IPS-15b (cell line): ENCODE data around the gene SNX30.

Source experiments
- H3K27me3 ChIP-seq: one replicate; pipeline ENCODE4 v1.6.1; 2013; ENCODE audit warnings: low read length; ENCODE audit not compliant: control insufficient read depth, insufficient read depth
- H3K36me3 ChIP-seq: one replicate; pipeline ENCODE4 v1.6.1; 2013; ENCODE audit warnings: low read length; ENCODE audit not compliant: control insufficient read depth, insufficient read depth
- H3K4me1 ChIP-seq: one replicate; pipeline ENCODE4 v1.6.1; 2013; ENCODE audit warnings: mild to moderate bottlenecking, low read length; ENCODE audit not compliant: control insufficient read depth, insufficient read depth
- H3K4me3 ChIP-seq: one replicate; pipeline ENCODE4 v1.5.1; 2013; ENCODE audit warnings: low read depth, low read length
- H3K9ac ChIP-seq: one replicate; pipeline ENCODE4 v1.6.1; 2013; ENCODE audit warnings: low read depth, mild to moderate bottlenecking, low read length
- H3K9me3 ChIP-seq: one replicate; pipeline ENCODE4 v1.6.1; 2013; ENCODE audit warnings: mild to moderate bottlenecking, low read length; ENCODE audit not compliant: control insufficient read depth, insufficient read depth

The SNX30 gene

DNA sequence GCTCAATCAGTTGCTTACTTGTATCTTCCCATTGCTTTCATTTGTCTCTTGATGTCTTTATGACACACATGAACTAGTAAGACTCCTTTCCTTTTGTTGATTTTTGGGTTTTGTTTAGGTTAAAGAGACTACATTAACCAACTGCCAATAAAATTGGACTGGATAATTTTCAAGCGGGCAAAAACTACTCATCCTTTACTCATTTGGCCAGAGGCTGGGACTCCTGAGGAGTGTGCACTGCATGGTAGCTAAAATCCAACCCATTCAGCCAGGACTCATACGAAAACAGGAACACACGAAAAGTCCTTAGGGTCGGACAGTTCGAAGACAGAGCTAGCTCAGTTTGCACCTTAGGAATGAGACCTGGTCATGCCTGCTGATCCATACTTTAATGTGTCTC, 134.2 kb downstream of the SNX30 start:
- Histone ChIP-seq H3K4me1 (no peaks in the 10 kb centered on the region), H3K4me3 (no peak overlapping the region), H3K36me3 (no peaks in the 10 kb centered on the region), H3K9me3 (no peaks in the 10 kb centered on the region), H3K27me3 (peaks cover 7% of the 10 kb centered on the region), H3K9ac (no peak overlapping the region)

DNA sequence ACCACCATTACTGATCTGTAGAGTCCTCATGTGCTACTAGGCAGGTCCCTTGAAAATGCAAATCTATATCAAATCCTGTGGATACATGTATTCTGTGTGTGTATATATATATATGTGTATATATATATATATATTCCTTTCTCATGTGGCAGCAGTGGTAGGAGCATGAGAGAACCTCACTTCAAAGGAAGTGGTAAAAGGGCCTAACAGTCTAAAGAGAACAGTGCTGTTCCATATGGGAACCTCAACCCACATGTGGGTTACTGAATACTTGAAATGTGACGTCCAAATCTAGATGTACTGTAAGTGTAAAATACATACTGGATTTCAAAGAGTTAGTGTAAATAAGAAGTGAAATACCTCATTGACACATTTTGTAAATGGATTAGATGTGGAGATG, 134.8 kb downstream of the SNX30 start:
- Histone ChIP-seq H3K27me3 (peaks cover 13% of the 10 kb centered on the region), H3K9me3 (no peaks in the 10 kb centered on the region), H3K36me3 (no peaks in the 10 kb centered on the region), H3K4me3 (no peak overlapping the region), H3K9ac (no peak overlapping the region), H3K4me1 (no peaks in the 10 kb centered on the region)

DNA sequence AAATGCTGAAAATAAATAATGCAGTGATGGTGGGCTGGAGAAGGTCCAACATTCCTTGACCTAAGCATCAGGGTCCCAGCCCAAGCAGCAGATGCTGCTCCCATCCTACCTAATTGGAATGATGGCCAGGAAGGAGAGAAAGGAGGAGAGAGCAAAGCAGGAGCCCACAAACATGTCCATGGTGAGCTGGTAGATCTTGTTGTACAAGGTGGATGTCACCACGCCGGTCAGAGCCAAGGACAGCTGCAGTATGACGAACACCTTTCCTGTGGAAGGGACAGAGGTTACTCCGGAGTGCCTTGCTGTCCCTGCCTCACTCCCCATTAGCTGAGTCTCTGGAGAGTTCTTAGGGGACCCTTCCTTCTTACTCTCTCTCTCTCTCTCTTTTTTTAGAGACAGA, 135.8 kb downstream of the SNX30 start:
- H3K4me3 ChIP-seq, result no peak overlapping the region
- no peaks in the 10 kb centered on the region for H3K9me3 ChIP-seq
- H3K27me3 ChIP-seq, result peaks cover 23% of the 10 kb centered on the region
- no peaks in the 10 kb centered on the region for H3K36me3 ChIP-seq
- no peak overlapping the region for H3K9ac ChIP-seq
- H3K4me1 ChIP-seq, result no peaks in the 10 kb centered on the region

DNA sequence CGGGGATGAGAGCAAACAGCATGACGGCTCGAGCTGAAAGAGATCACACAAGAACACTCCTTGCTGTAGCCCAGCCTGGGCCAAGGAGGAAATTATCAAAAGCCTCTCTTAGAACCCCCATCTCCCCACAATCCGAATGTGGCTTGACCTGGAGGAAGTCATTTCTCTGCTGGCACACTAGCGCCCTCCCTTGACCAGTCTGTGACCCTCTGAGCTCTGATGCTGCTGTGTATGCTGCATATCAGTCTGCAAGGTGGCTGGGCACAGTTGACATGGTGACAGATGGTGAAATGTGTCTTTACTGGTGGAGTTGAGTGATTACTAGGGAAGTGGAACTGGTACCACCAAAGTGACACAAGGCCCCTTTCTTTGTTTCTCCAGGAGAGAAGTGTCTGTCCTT, 136.8 kb downstream of the SNX30 start:
- Histone ChIP-seq H3K36me3 (no peaks in the 10 kb centered on the region), H3K9ac (no peak overlapping the region), H3K4me1 (no peaks in the 10 kb centered on the region), H3K27me3 (peaks cover 33% of the 10 kb centered on the region), H3K9me3 (no peaks in the 10 kb centered on the region), H3K4me3 (no peak overlapping the region)

DNA sequence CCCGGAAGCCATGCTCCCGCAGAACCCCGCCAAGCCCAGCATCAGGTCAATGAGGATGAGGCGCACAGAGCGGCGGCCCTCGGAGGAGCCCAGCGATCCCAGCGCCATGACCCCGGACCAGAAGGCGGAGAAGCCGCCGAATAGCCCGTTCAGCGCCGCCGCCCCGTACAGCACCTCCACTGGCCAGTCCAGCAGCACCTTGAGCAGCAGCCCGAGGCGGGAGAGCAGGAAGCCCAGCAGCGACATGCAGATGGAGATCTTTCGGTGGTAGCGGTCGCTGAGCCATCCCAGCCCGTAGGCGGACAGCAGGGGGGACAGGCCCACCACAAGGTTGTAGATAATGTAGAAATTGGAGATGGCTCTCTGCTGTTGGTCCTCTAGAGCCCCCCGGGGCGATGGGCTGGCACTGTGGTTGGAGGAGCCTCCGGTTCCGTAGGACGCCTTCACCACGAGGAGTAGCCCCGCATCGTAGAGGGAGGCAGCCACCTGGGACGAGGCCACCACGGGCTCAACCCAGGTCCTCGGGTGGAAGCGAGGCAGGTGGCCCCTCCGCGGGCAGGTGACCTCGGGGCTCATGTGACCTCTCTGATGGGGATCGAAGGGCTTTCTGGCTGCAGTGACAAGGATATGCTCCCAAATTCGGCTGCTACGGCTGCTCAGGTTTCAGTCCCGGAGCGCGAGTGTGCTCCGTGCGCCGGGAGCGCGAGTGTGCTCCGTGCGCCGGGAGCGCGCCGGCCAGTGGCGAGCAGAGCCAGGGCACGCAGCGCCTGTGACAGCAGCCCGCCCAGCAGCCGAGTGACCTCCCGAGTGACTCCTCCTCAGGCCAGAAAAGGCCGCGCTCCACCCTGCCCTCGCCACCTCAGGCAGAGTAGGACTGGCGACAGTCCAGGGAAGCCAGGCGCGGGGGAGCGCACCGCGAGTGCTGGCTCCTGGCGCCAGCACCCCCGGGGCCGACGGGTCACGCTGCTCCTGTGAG, 139.8 kb downstream of the SNX30 start, which contains the start of gene SLC46A2:
TSS of gene SLC46A2 (minus strand) at position 771 of the 976 bp plus-strand sequence. CDS start at position 576, 195 bp downstream.
- Histone ChIP-seq H3K36me3 (no peaks in the 10 kb centered on the region), H3K27me3 (peaks cover 39% of the 10 kb centered on the region), H3K9ac (no peak within 1 kb of the TSS), H3K9me3 (no peaks in the 10 kb centered on the region), H3K4me3 (peak within 1 kb of the TSS; percentile 73), H3K4me1 (no peaks in the 10 kb centered on the region)

DNA sequence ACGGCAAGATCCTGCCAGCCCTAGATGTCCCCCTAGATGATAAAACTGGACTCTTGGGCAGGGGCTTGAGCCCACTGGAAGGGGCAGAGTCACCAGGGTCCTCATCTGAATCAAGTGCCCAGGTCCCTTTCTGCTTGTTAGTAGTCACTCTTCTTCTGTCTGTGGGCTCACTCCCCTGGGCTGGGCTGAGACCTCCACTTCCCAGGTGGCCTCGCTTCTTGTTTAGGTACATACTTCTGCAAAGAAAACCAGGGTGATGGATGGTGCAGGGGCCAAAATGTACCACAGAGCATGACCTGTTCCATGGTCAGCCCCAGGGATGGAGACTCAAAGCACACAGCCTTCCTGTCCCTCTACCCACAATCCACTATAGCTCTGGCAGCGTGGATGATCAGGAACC, 141.0 kb downstream of the SNX30 start:
- Histone ChIP-seq H3K27me3 (peaks cover 39% of the 10 kb centered on the region), H3K9ac (no peak overlapping the region), H3K36me3 (no peaks in the 10 kb centered on the region), H3K4me3 (no peak overlapping the region), H3K4me1 (no peaks in the 10 kb centered on the region), H3K9me3 (no peaks in the 10 kb centered on the region)

DNA sequence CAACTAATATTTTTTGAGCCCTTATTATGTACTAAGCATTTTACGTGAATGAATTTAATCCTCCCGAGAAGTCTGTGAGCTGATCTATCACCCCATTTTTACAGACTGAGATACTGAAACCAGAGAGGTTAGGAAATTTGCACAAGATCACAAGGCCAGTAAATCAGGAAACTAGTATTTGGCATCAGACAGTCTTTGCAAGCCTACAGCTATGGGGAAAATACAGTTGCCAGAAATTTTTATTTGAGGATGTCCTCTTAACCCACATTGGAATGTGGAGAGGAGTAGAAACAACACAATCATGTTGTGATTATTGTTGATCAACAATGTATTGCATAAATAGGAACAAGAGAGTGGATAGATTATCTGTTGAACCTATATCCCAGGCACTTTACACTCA, 142.4 kb downstream of the SNX30 start:
- H3K36me3 ChIP-seq, result no peaks in the 10 kb centered on the region
- no peaks in the 10 kb centered on the region for H3K9me3 ChIP-seq
- peaks cover 39% of the 10 kb centered on the region for H3K27me3 ChIP-seq
- no peak overlapping the region for H3K9ac ChIP-seq
- no peaks in the 10 kb centered on the region for H3K4me1 ChIP-seq
- no peak overlapping the region for H3K4me3 ChIP-seq

DNA sequence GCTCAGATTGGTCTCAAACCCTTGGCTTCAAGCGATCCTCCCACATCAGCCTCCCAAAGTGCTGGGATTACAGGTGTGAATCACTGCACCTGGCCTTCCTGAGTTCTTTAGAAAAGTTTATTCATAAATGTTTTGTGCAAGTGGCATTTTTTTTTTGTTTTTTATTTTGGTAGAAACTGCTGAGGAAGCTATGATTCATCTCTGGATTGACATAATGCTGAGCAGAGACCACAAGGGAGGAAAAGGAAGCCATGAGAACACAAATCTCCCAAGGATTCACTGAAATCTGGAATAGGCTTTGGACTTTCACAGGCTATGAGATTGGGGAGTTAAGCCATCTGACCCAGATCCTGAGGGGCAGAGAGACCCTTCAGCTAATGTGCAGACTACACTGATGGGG, 143.5 kb downstream of the SNX30 start:
- Histone ChIP-seq H3K9me3 (no peaks in the 10 kb centered on the region), H3K4me3 (no peak overlapping the region), H3K36me3 (no peaks in the 10 kb centered on the region), H3K27me3 (peaks cover 39% of the 10 kb centered on the region), H3K9ac (no peak overlapping the region), H3K4me1 (no peaks in the 10 kb centered on the region)

DNA sequence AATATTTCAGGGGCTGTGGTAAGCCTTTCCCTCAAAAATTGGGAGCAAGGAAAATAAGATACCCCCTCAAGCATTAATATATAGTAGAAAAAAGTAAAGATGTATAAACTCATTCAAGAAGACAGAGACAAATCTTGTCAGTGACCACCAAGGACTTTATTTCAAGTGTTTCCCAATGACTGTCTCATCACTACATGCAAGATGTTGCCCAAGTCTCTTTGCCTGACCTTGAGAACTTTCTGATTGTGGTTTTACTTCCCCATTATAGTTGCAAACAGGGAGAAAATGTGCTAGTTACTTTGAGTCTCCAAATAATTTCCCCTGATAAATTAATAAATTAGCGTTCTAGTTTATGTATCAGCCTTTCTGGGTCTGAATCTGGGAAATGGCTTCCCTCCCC, 144.1 kb downstream of the SNX30 start:
- Histone ChIP-seq H3K9me3 (no peaks in the 10 kb centered on the region), H3K27me3 (peaks cover 33% of the 10 kb centered on the region), H3K9ac (no peak overlapping the region), H3K36me3 (no peaks in the 10 kb centered on the region), H3K4me1 (no peaks in the 10 kb centered on the region), H3K4me3 (no peak overlapping the region)

DNA sequence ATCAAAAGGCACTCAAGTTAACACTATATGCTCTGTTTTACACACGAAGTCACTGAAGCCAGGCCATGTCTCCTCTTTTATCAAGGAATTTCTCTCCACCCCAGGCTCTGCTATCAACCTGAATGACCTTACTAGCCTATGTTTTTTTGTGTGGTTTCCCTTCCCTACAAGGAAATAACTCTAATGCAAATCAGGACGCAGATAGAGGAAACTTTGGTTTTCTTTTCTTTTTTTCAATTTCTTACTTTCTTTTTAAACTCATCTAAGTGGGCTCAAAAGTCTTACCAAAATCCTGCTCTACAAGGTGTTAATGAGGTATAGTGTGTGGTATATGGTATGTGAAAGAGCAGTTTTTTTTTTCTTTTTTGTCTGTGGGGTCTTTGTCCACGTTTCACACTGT, 145.6 kb downstream of the SNX30 start:
- no peaks in the 10 kb centered on the region for H3K9me3 ChIP-seq
- no peak overlapping the region for H3K9ac ChIP-seq
- no peak overlapping the region for H3K4me3 ChIP-seq

DNA sequence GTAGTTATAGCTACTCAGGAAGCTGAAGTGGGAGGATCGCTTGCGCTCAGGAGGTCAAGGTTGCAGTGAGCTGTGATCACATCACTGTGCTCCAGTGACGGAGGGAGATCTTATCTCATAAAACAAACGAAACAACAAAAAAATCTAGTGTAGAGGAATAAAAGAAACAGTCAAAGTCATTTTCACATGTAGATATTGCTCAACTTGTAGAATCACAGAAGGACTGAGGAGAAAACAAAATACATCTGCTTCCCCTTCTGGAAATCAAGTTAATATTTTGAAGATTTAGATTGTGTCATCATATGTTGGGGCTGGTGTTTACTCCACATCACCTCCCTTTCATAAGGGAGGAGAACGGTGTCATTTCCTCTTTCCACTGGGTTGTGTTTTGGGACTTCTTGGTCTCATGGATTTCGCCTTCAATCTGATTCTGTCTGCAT, 148.3 kb downstream of the SNX30 start:
- no peak overlapping the region for H3K4me3 ChIP-seq

More for the DNA sequence above, 145.6 kb downstream of the SNX30 start:
- Histone ChIP-seq H3K36me3 (no peaks in the 10 kb centered on the region), H3K27me3 (peaks cover 19% of the 10 kb centered on the region), H3K4me1 (no peaks in the 10 kb centered on the region)

DNA sequence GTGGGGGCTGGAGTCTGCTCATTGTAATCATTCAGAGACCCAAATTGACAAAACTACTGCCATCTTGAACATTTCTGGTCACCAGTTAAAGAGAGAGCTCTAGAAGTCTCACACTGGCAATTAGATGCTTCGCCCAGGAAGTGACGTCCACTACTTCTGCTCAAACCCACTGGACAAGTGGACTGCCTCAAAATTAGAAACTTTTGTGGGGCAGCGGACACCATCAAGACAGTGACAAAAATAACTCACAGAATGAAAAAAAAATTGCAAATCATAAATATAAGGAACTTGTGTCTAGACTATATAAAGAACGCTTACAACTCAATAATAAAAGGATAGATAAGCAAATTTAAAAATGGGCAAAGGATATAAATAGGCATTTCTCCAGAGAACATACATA, 149.9 kb downstream of the SNX30 start:
- Histone ChIP-seq H3K4me3 (no peak overlapping the region), H3K9me3 (no peaks in the 10 kb centered on the region), H3K4me1 (no peaks in the 10 kb centered on the region), H3K9ac (no peak overlapping the region), H3K36me3 (no peaks in the 10 kb centered on the region), H3K27me3 (peaks cover 2% of the 10 kb centered on the region)

More for the DNA sequence above, 148.3 kb downstream of the SNX30 start:
- Histone ChIP-seq H3K9me3 (no peaks in the 10 kb centered on the region), H3K27me3 (peaks cover 5% of the 10 kb centered on the region), H3K4me1 (no peaks in the 10 kb centered on the region), H3K36me3 (no peaks in the 10 kb centered on the region), H3K9ac (no peak overlapping the region)
